GM18502 (cell line): Measurements from ENCODE around the gene TIAM1.

Experiments
- ATAC-seq: cut with Tn5 transposase; IDR thresholded peaks from one replicate; pipeline ENCODE4 v1.9.1; 2021; ENCODE audit warnings: mild to moderate bottlenecking; ENCODE audit not compliant: unreplicated experiment, poor library complexity

Gene TIAM1

DNA sequence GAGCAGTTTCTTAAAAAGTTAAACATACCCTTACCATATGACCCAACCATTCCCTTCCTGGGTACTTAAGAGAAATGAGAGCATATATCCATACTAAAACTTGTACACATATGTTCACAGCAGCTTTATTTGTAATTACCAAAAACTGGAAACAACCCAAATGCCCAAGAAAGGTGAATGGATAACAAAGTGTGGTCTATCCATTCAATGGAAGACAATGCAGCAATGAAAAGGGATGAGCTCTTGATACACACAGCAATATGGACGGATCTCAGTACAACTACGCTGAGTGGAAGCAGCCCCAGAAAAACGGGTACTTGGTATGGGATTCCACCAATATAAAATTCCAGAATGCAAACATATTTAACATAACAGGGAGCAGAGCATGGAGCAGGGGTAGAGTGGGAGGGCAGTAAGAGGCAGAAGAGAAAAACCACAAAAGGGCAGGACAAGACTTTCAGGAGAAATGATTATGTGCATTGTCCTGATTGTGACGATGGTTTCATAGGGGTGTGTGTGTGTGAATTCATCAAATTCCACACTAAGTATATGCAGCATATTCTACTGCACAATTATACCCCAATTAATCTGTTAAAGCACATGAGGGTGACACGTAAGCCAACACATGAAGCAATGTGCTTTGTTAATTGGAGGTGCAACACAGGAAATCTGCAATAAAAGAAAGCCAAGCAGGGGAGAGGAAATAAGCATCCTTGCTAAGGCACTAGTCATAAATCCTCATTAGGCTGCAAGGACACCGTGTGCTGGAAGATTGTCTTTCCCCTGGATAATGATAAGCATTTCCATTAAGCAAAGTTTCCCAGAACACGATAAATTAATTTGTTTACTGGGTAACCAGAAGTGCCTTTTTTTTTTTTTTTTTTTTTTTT, 192.7 kb downstream of the TIAM1 start:
- no peak for ATAC-seq

DNA sequence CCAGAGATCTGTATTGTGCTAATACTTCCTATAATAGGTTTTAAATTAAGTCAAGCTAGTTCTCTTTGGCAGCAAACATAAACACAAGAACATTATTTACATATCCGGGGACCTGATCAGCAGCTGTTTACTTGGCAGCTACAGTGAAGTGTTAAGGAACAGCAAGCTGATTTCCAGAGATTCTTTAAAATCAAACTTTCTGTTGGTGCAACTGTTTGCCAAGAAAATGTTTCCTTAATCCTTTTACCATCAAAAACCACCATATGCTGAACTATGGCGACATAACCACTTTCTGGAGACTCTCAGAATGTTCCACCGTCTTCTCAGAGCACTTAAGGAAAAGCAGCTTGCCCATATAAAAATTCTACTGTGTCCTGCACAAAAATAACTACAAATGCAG, 198.8 kb downstream of the TIAM1 start:
- ATAC-seq = no peak

DNA sequence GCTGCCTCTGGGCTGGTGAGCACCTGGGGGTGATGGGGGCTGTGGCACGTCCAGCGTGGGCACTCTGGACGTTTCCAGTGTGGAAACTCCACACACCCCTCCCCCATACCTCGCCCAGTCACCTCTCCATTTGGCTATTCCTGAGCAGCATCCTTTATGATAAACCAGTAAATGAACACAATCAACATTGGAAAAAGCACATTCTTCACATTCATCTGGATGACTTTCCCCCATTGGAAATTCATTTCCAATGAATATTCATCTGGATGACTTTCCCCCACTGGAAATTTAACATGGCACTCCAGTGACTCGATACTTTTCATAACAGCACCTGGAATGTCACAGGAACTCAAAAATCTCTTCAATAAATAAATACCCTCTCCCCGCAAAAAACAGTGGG, 201.0 kb downstream of the TIAM1 start:
- ATAC-seq = no peak

DNA sequence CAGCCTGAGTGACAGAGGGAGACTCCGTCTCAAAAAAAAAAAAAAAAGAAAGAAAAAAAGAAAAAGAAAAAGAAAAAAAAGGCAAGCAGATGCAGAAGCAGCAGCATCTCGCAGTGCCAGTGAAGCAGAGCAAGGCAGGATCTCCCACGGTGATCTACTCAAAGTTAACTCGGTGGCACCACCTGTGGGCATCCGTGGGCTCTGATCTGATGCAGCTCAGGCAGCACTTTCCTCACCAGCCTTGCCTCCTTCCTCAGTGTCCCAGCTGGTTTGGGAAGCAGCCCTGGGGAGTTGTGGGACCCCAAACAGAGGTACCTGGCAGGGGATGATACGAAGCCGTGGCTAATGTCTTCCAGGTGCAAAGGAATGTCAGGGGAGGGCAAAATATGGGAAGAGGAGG, 201.5 kb downstream of the TIAM1 start:
- ATAC-seq = peak; percentile 54

DNA sequence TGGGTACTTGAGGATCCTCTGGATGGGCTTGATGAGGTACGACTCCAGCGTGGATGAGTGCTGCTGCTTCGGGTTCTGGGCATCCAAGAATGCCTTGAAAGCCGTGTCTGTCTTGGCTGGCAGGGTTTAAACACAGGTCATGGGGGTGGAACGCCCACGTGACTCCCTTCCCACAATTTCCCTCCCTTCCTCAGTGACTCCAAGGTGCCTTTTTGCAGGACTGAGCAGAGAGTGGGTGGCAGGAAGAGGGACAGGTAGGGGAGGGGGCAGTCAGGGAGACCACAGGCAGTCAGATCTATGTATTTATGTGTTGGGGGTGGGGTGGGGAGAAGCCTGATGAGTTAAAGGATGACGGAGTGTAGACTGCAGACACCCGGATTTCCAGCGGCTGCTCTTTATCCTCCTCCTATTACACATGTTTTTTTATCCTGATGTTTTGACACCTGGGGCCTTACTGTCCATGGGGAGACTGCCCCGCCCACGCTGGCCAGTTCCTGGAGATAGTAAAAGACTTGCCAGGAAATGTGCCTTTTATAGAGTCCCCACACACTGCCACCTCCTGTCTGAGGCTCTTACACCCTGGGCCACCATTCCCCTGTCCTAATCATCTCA, 202.6 kb downstream of the TIAM1 start:
- no peak for ATAC-seq

DNA sequence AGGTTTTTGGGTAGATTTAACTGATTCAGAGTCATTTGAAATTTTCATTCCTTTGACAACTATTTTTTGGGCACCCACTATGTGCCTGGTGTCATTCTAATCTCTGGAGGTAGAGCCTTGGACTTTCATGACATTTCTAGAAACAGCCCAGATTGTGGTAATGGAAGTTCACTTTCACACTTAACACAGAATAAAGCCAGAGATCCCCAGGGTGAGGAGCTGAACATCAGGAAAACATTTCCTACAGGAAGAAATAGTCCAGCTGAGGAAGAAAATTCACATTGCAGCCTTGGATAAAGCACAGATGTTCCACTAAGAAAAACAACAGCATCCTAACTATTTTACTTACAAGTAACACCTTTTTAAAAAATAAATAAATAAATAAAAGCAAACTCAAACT, 203.4 kb downstream of the TIAM1 start:
- ATAC-seq = no peak

DNA sequence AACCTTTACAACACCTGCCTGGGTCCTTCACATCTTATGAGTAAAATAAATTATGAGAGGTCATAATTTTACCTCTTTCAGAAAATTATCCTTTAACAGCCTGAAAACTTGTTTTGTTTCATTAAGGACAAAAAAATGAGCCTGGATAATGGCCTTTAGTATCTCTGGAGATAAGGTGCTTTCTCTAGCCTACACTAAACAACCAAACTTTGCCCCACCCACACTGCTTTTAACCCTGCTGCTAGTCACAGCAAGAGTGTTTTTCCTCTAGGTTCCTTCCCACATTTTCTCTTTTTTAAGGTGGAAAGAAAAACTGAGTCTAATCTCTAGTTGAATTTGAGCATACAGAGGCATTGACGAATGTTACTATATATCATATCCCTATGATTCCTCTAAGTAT, 204.0 kb downstream of the TIAM1 start:
- ATAC-seq = no peak

DNA sequence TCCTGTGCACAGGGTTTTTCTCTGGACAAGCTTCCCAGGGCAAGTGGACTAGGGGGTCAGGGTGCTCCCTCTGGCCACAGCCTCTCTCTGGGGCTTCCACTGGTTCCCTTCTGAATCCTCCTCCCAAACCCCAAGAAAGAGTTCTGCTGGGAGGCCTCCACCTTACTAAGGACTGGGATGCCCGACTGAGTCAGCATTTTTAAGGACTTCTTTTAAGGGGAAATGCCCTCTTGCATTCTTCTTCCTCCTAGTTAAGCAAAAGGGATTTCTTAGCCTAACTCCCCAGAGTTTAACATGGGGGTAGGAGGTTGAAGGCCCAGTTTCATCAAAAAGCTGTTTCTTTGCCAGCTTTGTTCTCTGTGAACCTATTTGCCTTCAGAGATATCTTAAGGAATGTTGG, 206.1 kb downstream of the TIAM1 start:
- ATAC-seq = no peak

DNA sequence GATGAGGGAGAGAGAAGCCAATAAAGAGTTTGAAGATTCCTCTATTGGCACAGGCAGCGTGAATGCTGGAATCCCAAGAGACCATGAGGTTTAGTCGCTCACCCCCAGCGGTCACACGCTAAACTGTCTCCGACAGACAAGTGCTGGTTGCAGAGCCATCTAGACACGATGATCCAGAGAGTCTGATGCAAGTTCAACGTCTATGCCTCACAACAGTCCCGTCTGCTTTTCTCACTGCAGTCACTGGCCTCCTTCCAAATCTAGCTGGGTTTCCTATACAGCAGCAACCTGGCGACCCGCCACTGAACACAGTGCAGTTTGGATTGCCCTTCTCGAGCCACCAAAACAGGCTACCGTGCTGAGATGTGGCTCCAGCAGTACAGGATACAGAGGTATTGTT, 207.2 kb downstream of the TIAM1 start:
- ATAC-seq = peak; percentile 68

DNA sequence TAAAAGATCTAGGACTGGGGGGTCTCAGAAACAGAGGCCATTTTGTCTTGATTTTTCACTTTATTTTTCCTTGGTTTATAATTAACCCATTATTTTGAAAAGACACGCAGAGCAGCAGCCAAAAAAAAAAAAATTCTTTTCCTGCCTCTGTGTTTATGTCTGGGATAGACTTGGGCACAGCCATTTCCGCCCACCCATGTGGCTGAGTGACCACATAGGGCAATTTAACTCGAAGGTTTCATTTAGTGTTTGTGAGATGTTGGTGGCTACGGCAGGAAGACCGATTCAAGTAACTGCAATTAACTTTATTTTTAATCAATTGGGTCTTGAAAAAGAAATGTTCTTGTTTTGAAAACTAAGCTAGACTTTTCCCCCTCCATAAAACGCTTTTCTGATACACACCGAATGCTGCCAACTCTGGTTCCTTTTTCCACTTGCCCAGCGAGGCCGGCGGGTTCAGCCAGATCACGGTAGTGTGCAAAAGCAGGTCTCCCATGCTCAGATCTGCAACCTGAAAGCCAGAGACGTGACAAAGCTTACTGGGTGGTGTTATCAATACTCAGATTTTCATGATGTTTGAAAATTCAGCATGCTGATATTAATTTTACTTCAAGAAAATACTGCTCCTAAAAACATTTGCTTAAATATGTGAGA, 208.4 kb downstream of the TIAM1 start:
- no peak for ATAC-seq

DNA sequence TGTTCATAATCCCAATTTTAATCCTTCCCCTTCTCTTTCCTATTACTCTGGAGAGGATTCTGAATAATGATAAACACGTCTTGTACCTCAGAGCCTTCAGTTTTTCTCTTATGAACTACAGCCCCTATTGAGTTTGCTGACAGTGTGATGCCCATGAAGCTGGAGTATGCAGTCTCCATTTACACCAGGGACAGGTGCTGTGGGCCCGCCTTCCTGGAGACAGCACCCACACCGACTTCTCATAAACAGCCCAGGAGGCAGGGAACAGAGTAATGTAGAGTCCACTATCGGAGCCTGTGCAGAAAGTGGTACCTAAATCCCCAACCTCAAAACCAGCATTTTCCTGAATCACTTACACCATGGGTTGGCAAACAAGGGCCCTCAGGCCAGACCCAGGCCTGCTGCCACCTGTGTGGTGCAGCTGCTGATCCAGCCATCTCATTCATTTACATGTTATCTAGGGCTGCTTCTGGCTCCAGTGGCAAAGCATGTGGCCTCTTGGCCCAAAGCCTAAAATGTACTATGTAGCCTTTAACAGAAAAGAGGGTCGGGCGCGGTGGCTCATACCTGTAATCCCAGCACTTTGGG, 210.7 kb downstream of the TIAM1 start:
- ATAC-seq = no peak

DNA sequence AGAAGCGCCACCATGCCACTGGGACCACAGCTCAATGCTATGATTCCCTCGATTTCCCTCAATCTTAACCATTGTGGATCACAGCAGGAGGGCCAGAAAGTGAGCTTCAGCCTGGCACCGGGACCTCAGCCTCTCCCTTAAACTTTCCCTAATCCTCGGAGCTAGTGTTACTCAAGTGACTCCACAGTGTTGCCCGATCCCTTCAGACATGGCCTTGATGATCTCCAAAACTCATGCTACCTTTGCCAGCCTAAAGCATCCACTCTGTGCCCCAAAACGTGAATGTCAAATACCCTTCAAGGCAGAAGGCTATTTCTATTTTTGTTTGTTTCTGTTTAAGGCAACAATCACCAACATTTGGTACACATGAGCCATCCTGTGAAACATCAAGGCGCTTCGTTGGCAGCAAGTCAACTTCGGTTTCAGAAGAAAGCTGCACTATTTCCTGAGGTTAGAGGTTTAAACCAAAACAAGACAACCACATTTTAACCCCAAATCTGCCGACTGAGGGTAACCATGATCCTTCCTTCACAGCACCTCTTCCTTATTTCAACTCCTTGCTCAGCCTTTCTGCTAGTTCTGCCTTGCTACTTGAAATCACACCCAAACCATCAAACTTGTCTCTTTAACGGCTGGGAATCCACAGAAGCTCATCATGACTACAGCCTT, 211.4 kb downstream of the TIAM1 start:
- ATAC-seq = peak; percentile 82

DNA sequence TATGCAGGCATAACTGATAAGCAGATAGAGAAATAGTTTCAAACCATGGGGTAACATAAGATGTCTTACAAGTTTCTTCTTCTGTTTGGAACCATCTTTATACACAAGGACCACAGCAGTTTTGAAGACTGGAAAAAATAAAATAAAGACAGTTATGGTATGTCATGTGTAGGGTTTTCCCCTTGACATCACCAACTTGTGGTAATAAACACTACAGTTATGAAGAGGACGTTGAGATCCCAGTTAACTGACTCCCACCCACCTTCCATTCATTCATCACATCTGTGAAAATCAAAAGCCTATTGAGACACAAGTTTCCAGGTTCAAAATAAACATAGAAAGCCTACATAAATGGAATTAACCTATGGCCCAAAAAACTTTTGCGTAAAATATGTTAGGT, 213.2 kb downstream of the TIAM1 start:
- no peak for ATAC-seq

DNA sequence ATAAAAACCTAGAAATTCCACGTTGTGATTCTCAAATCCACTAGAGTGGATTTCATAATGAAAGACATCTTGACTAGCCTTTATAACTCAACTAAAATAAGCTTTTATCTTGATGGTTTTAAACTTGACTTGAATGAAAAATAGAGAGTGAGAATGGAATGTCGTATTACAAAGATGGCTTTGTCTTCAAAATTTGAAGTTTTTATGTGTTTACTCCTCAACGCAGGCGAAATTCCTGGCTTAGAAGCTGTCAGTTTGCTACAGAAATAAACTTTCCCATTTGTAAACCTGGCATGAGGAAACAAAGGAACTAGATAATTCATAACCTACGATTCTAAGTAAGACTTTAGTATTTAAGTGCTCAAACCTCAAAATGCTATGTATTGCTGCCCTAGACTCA, 215.8 kb downstream of the TIAM1 start:
- no peak for ATAC-seq

DNA sequence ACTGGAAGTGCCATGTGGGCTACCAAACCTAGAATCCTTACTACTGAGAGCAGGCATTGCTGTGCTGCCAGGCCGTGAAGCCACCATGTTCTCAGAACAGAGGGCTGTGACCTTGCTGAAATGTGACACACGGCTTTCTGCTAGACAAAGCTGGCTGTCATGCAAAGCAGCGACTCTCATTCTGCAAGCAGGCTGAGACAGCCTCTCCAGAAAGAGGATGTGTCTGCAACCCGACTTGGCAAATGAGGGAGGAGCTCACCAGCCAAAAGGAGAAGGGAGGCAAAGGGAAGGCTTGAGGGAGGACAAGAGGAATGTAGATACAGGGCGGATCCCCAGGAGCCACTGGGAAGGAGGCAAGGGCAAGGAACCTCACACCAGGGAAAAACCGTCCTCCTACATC, 220.1 kb downstream of the TIAM1 start:
- ATAC-seq = peak; percentile 83

DNA sequence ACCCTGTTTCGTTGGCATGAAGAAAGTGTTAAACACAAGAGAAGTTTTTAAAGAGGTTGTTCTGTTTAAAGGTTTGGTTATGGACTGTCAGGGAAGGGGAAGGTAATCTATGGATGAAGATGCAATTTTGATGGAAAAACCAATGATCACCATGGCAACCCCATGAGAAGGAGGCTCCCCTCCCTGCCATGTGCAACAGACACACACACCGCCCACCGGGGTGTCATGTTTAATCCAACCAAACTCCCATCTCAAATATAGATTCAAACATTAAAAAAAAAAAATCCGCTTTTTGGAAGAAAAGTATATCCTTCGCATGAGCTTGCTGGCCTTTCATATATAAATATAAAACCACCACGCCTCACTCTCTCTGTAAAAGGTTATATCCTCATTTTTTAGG, 224.9 kb downstream of the TIAM1 start:
- ATAC-seq = no peak

DNA sequence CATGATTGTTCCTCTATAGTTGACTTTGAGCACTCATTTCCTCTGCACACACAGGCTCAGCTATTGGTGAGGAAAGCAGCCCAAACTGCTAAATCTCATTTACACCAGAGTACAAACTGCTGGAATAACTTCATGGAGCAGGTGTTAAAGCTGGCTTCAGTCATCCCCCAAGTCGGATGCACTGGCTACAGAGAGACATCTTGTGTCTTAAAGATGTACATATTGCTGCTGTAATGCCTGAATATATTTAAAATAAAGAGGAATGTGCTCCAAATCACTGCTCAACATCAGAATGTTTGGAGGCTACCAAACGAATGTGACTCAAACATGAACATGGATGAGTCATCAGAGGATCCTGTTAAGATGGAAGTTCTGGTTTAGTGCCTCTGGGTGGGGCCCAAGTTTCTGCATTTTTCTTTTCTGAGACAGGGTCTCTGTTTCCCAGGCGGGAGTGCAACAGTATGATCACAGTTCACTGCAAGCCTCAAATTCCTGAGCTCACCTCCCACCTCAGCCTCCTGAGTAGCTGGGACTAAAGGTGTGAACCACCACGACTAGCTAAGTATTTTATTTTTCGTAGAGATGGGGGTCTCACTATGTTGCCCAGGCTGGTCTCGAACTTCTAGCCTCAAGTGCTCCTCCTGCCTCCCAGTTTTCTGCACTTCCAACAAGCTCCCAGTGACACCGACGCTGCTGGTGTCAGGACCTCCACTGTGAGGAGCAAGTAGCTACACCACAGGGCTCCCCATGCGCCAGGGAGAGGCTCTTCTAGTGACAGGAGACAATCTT, 226.7 kb downstream of the TIAM1 start:
- ATAC-seq = no peak

DNA sequence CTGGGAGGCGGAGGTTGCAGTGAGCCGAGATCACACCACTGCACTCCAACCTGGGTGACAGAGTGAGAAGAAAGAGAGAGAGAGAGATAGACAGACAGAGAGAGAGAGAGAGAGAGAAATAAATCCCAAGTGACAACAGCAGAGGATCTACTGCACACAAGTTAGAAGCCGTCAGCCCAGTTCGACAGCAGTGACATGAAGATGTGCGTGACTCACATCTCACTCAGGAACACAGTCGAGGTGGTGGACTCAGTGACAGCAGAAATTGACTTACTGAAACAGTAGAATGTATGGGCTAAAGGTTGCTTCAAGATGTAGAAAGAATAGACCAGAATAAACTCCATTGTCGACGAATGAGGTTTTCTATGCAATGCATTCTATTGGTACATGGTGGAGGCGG, 228.8 kb downstream of the TIAM1 start:
- ATAC-seq = no peak

DNA sequence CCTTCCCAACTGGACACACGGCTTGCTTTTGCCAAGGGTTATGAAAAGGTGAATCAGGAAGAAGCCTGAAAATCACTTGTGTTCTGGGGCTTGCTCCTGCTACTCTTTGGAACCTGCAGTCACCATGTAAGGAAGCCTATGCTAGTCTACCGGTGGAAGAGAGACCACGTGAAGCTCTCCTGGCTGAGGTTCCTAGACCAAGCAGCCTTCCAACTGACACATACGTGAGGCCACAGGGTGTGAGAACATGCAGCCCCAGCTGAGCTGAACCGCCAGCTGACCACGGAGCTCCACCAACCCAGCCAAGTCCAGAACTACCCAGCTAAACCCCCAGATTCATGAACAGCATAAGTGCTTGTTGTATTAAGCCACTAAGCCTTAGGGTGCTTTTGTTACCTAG, 233.0 kb downstream of the TIAM1 start:
- no peak for ATAC-seq

DNA sequence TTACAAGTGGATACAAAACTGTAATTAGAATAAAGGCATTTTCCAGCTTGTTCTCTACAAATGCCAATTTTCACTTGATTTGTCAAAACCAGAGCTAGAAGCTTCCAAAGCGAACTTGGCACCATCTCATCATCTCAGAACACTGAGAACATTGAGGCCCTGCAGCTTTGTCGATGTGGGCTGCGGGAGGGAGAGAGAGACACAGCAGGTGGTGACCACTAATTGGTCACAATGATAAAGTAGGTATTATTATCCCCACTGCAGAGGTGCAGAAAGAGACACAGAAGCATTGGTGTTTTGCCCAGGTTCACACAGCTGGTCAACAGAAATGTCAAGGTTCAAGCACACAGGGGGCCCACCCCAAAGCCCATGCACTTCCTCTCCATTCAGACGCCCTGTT, 233.6 kb downstream of the TIAM1 start:
- no peak for ATAC-seq
